K562 (cell line): ENCODE results near the gene TRMT1. TPM values are rescaled to one million over a fixed set of nuclear protein-coding genes. Genes with fewer than 3 reads are reported as not detected.

ENCODE experiments used
- CBFA2T2 ChIP-seq: fragments of 450-650 bp; conservative IDR thresholded peaks from 2 replicates; pipeline ENCODE4 v1.6.1; 2017; ENCODE audit warnings: mild to moderate bottlenecking
- CBX2 ChIP-seq: fragments of 200-600 bp; sonication (generic); IDR thresholded peaks from one replicate; pipeline ENCODE4 v1.6.1; 2012; ENCODE audit warnings: mild to moderate bottlenecking, low read length, inconsistent platforms; ENCODE audit not compliant: insufficient read depth, poor library complexity, severe bottlenecking
- HMBOX1 ChIP-seq: sonication (generic); IDR thresholded peaks from 2 replicates; pipeline ENCODE4 v1.6.1; 2016
- JUNB ChIP-seq: fragments of 450-650 bp; formaldehyde crosslinking; conservative IDR thresholded peaks from 2 replicates; pipeline ENCODE4 v1.4.0; 2020; ENCODE audit warnings: mild to moderate bottlenecking
- NCOR1 ChIP-seq: fragments of 450-650 bp; IDR thresholded peaks from 2 replicates; pipeline ENCODE4 v1.6.1; 2016; ENCODE audit warnings: mild to moderate bottlenecking, moderate library complexity
- PCBP2 ChIP-seq: fragments of 200-400 bp; formaldehyde crosslinking; IDR thresholded peaks from 2 replicates; pipeline ENCODE4 v1.6.1; 2018; ENCODE audit warnings: low read length, low read depth, mild to moderate bottlenecking, moderate library complexity; ENCODE audit not compliant: poor library complexity, severe bottlenecking
- SMC3 ChIP-seq: conservative IDR thresholded peaks from 2 replicates; pipeline ENCODE4 v1.6.1; 2011; ENCODE audit warnings: low read depth, low read length, improper control_type of control experiment; ENCODE audit not compliant: insufficient read depth
- USF1 ChIP-seq: sonication (generic); formaldehyde crosslinking; IDR thresholded peaks from 2 replicates; pipeline ENCODE4 v1.9.0; 2022; ENCODE audit warnings: mild to moderate bottlenecking, missing genetic modification reagents
- ZNF197 ChIP-seq: fragments of 200-800 bp; sonication (Bioruptor generic); IDR thresholded peaks from 2 replicates; pipeline ENCODE4 v1.6.1; 2016; ENCODE audit warnings: low read depth, missing genetic modification characterization, missing compliant biosample characterization
- ZNF311 ChIP-seq: fragments of 250-450 bp; sonication (Bioruptor Pico); IDR thresholded peaks from 2 replicates; pipeline ENCODE4 v1.4.0; 2020; ENCODE audit warnings: mild to moderate bottlenecking, moderate library complexity
- ZNF764 ChIP-seq: fragments of 250-450 bp; sonication (Bioruptor Pico); IDR thresholded peaks from 2 replicates; pipeline ENCODE4 v1.4.0; 2020; ENCODE audit warnings: low read depth, mild to moderate bottlenecking, moderate library complexity
- ZSCAN29 ChIP-seq: fragments of 450-650 bp; IDR thresholded peaks from 2 replicates; pipeline ENCODE4 v1.6.1; 2017
- polyA plus RNA-seq, 8 experiments: library from polyadenylated mRNA; depleted of rRNA in 4 of 8; stranded (reverse) in 5 of 8; unstranded in 3 of 8; fragments of >200 nt; fragmentation: Nextera tagmentation in 2 of 8; fragmentation: Illumina TruSeq in 1 of 8; extraction: Ambion mirVana in 2 of 8; extraction: Trizol in 1 of 8; gene quantifications; 2 replicates each; pipeline versions ENCODE4 v1.2.1 to v1.2.3, GENCODE V29; 2011 to 2014; ENCODE audit warnings: inconsistent platforms in 1 of 8, missing spikeins in 1 of 8
- total RNA-seq, 7 experiments: library from RNA; depleted of rRNA in 6 of 7; stranded (reverse); fragments of >200 nt in 6 of 7; fragmentation: Illumina TruSeq in 2 of 7; extraction: Trizol in 2 of 7; gene quantifications; 2 replicates each; pipeline versions ENCODE4 v1.2.1 to v1.2.3, GENCODE V29; 2011 to 2021; ENCODE audit warnings: low replicate concordance in 1 of 7

Gene TRMT1
- total and polyA plus RNA-seq, 9 of the 15 experiments (the other 6 are each of a cell fraction or from before 2014, with no cell fraction given) = 5.8 to 158 (median 54.3) TPM

GRCh38 chr19:13077240-13077639, 39.3 kb downstream of the TRMT1 start (continued):
- no peak for TF ChIP-seq ZNF311
- TF ChIP-seq PCBP2 = no peak
- TF ChIP-seq CBX2 = no peak
- peak; percentile 56 for TF ChIP-seq CBFA2T2
- no peak for TF ChIP-seq JUNB (CRISPR knock-in tag)
- no peak for TF ChIP-seq HMBOX1
- TF ChIP-seq USF1 = 0 out of 2 replicates have a peak, but pooled peaks have one; percentile 20
- no peak for TF ChIP-seq ZSCAN29
- TF ChIP-seq ZNF764 = no peak
- no peak for TF ChIP-seq SMC3
- TF ChIP-seq ZNF197 (CRISPR knock-in tag) = no peak
- TF ChIP-seq NCOR1 = no peak
